ENCODE results near the gene ACTR5. TPM values are rescaled to one million over a fixed set of nuclear protein-coding genes. Genes with fewer than 3 reads are reported as not detected.

The ACTR5 gene
- total and polyA plus RNA-seq, 2 donors (not counting 1 experiment from before 2014, with no cell fraction given) = 4.4 to 5.9 TPM

DNA sequence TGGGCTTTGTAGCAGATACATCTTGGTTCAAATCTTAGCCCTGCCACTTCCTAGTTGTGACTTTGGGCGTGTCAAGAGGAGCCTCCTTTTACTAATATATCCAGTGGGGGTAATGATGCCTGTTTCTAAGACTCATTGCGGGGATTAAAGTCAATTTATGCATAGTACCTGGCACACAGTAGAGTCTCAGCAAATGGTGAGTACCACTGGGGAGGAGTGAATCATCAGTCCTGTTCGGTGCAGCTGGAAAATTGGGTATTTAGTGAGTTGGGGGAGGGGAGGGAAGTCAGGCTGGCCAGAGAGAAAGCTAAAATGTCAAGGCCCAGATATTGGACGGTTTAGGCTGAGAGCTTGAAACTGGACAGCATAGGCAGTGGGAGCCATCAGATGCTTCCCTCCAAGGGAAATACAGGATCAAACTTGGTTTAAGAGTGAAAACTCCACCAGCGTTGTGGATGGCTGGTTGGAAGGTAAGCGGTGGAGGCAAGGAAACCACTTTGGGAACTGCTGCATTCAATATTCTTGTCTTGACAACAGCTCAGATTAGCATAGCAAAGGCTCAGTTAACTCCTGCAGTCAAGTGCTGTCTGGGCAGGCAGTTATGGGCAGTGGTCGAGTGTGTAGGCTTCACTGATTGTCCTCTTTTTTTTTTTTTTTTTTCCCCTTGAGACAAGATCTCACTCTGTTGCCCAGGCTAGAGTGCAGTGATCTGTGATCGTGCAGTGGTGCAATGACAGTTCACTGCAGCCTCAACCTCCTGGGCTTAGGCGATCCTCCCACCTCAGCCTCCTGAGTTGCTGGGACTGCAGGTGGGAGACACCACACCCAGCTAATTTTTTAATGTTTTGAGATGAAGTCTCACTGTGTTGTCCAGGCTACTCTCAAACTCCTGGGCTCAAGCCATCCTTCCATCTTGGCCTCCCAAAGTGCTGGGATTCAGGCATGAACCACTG lies 70.1 kb downstream of the ACTR5 start:
- DNase-seq (ENCODE audit: low read depth in 2 of 2) = no peak
- H2AFZ ChIP-seq (ENCODE audit: low read length) = no peak overlapping the region
- no peaks in the 10 kb centered on the region for H3K36me3 ChIP-seq (ENCODE audit: control insufficient read depth, insufficient read depth, low read length)
- no peaks in the 10 kb centered on the region for H3K9me3 ChIP-seq (ENCODE audit: control insufficient read depth, insufficient read depth, low read depth, low read length)
- H3K27me3 ChIP-seq (ENCODE audit: control insufficient read depth, insufficient read depth, low read length) = peaks cover under 1% of the 10 kb centered on the region
- no peaks in the 10 kb centered on the region for H4K20me1 ChIP-seq (ENCODE audit: control insufficient read depth, extremely low read depth, insufficient read depth, low read length)
- no peak overlapping the region for H3K9ac ChIP-seq (ENCODE audit: insufficient read depth, low read length)
- H3K79me2 ChIP-seq (ENCODE audit: control insufficient read depth, insufficient read depth, low read length) = no peaks in the 10 kb centered on the region
- TF ChIP-seq CTCF (conservative IDR thresholded peaks at IDR 0.05 in 1 of 2, IDR thresholded peaks at IDR 0.05 in 1 of 2; ENCODE audit: low read depth in 1 of 2, low read length in 2 of 2) (no peak), EZH2 (IDR thresholded peaks at IDR 0.05; ENCODE audit: low read length, missing control alignments) (no peak)
- H3K4me3 ChIP-seq (replicated peaks in 1 of 4; ENCODE audit: control extremely low read depth in 1 of 4, insufficient read depth in 1 of 4, low read depth in 3 of 4, low read length in 4 of 4) = no peak overlapping the region
- H3K27ac ChIP-seq (ENCODE audit: insufficient read depth, low read length) = no peak overlapping the region
- no peak overlapping the region for H3K4me2 ChIP-seq (ENCODE audit: extremely low read depth, insufficient read depth, low read length)
- H3K4me1 ChIP-seq (ENCODE audit: control insufficient read depth, extremely low read depth, insufficient read depth, low read length) = no peaks in the 10 kb centered on the region

Other genes starting within 250 kb of the ACTR5 start
- gene ADIG, start 167.3 kb upstream of the ACTR5 start, total RNA-seq = not detected in 2 replicates
- not detected in 2 replicates for gene ADIG, start 167.3 kb upstream of the ACTR5 start, polyA plus RNA-seq
- gene ARHGAP40, start 146.7 kb upstream of the ACTR5 start, total RNA-seq = not detected in 2 replicates
- not detected in 2 replicates for gene ARHGAP40, start 146.7 kb upstream of the ACTR5 start, polyA plus RNA-seq
- not detected in 2 replicates for gene SLC32A1, start 24.0 kb upstream of the ACTR5 start, total RNA-seq
- gene SLC32A1, start 24.0 kb upstream of the ACTR5 start, polyA plus RNA-seq = not detected in 2 replicates
- under 0.01 TPM in 2 replicates for gene PPP1R16B, start 57.2 kb downstream of the ACTR5 start, total RNA-seq
- not detected in 2 replicates for gene PPP1R16B, start 57.2 kb downstream of the ACTR5 start, polyA plus RNA-seq
- 15.2 and 21.3 TPM in 2 replicates for gene FAM83D, start 178.0 kb downstream of the ACTR5 start, total RNA-seq
- gene FAM83D, start 178.0 kb downstream of the ACTR5 start, polyA plus RNA-seq = 34.5 and 45.5 TPM in 2 replicates
- gene DHX35, start 213.9 kb downstream of the ACTR5 start, total RNA-seq = 11.4 and 11.8 TPM in 2 replicates
- 9.6 and 12.1 TPM in 2 replicates for gene DHX35, start 213.9 kb downstream of the ACTR5 start, polyA plus RNA-seq

Data from fibroblast of lung (primary cell).